HG02623 (cell line): Measurements from ENCODE around the gene GIPC3.
"Not testable (repeated sequence)": the region's sequence is repeated elsewhere in the genome, so short reads cannot be mapped to it uniquely, and the experiment has no call there.

Experiments
- ATAC-seq: cut with Tn5 transposase; IDR thresholded peaks from one replicate; pipeline ENCODE4 v1.9.1; 2021; ENCODE audit warnings: moderate library complexity; ENCODE audit not compliant: unreplicated experiment

GIPC3 gene

GRCh38 chr19:3576696-3577443, 8.4 kb upstream of the GIPC3 start:
- ATAC-seq: no peak

- no peak for ATAC-seq
Observed at GRCh38 chr19:3577723-3578344, 7.4 kb upstream of the GIPC3 start.

- ATAC-seq: no peak
Observed at GRCh38 chr19:3578390-3578789, 6.9 kb upstream of the GIPC3 start.

GRCh38 chr19:3580156-3580934, 4.9 kb upstream of the GIPC3 start:
- no peak for ATAC-seq

- not testable (repeated sequence) for ATAC-seq
Observed at GRCh38 chr19:3581792-3582191, 3.5 kb upstream of the GIPC3 start.

GRCh38 chr19:3584036-3584802, 1.1 kb upstream of the GIPC3 start:
- ATAC-seq: not testable (repeated sequence)

- no peak for ATAC-seq
Observed at GRCh38 chr19:3586127-3586626, 899 bp downstream of the GIPC3 start.

GRCh38 chr19:3586707-3587346, 1.5 kb downstream of the GIPC3 start:
- ATAC-seq: no peak

- no peak for ATAC-seq
Observed at GRCh38 chr19:3589439-3589838, 4.2 kb downstream of the GIPC3 start.

GRCh38 chr19:3589949-3590348, 4.7 kb downstream of the GIPC3 start:
- ATAC-seq: no peak

GRCh38 chr19:3590991-3591659, 5.8 kb downstream of the GIPC3 start:
- no peak for ATAC-seq

GRCh38 chr19:3591876-3592613, 6.8 kb downstream of the GIPC3 start:
- no peak for ATAC-seq

- ATAC-seq: no peak
Observed at GRCh38 chr19:3593156-3593555, 7.9 kb downstream of the GIPC3 start.

- no peak for ATAC-seq
Observed at GRCh38 chr19:3595521-3596061, 10.3 kb downstream of the GIPC3 start.

GRCh38 chr19:3599776-3600187, 14.5 kb downstream of the GIPC3 start:
- ATAC-seq: no peak

- no peak for ATAC-seq
Observed at GRCh38 chr19:3601021-3601420, 15.7 kb downstream of the GIPC3 start.

GRCh38 chr19:3603121-3603811, 18.0 kb downstream of the GIPC3 start:
- ATAC-seq: no peak

GRCh38 chr19:3604227-3604986, 19.1 kb downstream of the GIPC3 start:
- ATAC-seq: no peak
